Measurements from ENCODE around the gene RNU6-1. TPM values are rescaled to one million over a fixed set of nuclear protein-coding genes. Genes with fewer than 3 reads are reported as not detected.

Gene RNU6-1
- total RNA-seq, 1 experiment from 2014 or later: not detected

DNA sequence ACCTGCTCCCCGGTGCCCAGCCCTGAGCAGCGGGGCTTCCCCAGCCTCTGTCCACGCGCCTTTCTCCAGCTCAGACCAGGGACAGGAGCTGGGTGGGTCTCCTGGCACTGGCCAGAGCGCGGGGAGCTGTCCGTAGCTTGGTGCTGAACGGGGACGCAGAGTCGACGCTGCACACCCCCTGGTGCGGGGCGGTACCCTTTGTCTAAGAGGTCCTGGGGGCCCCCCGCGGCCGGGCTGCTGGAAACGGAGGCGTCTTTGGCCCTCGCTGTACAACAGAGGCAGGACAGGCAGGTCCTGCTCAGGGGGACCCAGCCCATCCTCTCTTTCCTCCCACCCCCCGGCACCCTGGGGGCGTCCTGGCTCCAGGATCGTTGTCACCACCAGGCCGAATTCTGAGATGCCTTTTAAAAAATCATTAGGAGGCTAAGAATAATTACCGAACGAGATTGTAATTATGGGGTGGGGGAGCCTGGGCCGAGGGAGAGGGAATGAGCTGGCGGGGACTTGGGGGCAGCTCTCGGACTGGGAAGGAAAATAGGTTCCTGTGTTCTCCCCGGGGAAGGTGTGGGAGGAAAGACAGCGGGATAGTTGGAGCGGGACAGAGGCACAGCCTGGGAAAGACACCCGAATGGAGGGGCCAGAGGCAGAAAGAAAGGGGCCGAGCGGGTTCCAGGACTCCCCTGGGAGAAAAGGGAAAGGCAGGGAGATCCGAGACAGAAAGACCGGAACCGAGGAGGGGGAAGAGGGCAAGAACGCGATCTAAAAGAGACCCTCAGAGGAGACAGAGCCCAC is 18.7 kb downstream of the RNU6-1 start (continued):
- TF ChIP-seq NFATC4 (CRISPR knock-in tag; IDR thresholded peaks at IDR 0.05) (no peak), EMX1 (CRISPR knock-in tag; IDR thresholded peaks at IDR 0.05) (no peak), KAT7 (CRISPR knock-in tag; IDR thresholded peaks at IDR 0.05; ENCODE audit: borderline replicate concordance) (peak; percentile 53; the same call in 1 of the 2 replicates), ZNF396 (CRISPR knock-in tag; IDR thresholded peaks at IDR 0.05; ENCODE audit: borderline replicate concordance) (no peak), OVOL2 (CRISPR knock-in tag; IDR thresholded peaks at IDR 0.05; ENCODE audit: borderline replicate concordance) (no peak), TEAD4 (CRISPR knock-in tag; IDR thresholded peaks at IDR 0.05) (peak; percentile 86), MLX (CRISPR knock-in tag; IDR thresholded peaks at IDR 0.05) (no peak), NR1H2 (CRISPR knock-in tag; IDR thresholded peaks at IDR 0.05) (no peak), ARID4B (CRISPR knock-in tag; IDR thresholded peaks at IDR 0.05; ENCODE audit: borderline replicate concordance) (peak; percentile 83; the same call in 1 of the 2 replicates), CTCF (IDR thresholded peaks at IDR 0.05) (no peak), JUN (CRISPR knock-in tag; IDR thresholded peaks at IDR 0.05) (peak; percentile 88), CBFB (CRISPR knock-in tag; IDR thresholded peaks at IDR 0.05; ENCODE audit: low read depth) (no peak), ELF4 (CRISPR knock-in tag; IDR thresholded peaks at IDR 0.05; ENCODE audit: low read depth) (no peak), ESRRA (CRISPR knock-in tag; IDR thresholded peaks at IDR 0.05; ENCODE audit: borderline replicate concordance) (no peak), ATF6 (CRISPR knock-in tag; IDR thresholded peaks at IDR 0.05) (no peak), NR2C2 (CRISPR knock-in tag; IDR thresholded peaks at IDR 0.05) (no peak), HMGA2 (CRISPR knock-in tag; IDR thresholded peaks at IDR 0.05) (no peak), TEAD1 (CRISPR knock-in tag; IDR thresholded peaks at IDR 0.05) (peak; percentile 88)
- TF ChIP-seq, protein P1, sequence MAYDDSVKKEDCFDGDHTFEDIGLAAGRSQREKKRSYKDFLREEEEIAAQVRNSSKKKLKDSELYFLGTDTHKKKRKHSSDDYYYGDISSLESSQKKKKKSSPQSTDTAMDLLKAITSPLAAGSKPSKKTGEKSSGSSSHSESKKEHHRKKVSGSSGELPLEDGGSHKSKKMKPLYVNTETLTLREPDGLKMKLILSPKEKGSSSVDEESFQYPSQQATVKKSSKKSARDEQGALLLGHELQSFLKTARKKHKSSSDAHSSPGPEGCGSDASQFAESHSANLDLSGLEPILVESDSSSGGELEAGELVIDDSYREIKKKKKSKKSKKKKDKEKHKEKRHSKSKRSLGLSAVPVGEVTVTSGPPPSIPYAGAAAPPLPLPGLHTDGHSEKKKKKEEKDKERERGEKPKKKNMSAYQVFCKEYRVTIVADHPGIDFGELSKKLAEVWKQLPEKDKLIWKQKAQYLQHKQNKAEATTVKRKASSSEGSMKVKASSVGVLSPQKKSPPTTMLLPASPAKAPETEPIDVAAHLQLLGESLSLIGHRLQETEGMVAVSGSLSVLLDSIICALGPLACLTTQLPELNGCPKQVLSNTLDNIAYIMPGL (CRISPR knock-in tag; IDR thresholded peaks at IDR 0.05): no peak
- TF ChIP-seq, protein P2, sequence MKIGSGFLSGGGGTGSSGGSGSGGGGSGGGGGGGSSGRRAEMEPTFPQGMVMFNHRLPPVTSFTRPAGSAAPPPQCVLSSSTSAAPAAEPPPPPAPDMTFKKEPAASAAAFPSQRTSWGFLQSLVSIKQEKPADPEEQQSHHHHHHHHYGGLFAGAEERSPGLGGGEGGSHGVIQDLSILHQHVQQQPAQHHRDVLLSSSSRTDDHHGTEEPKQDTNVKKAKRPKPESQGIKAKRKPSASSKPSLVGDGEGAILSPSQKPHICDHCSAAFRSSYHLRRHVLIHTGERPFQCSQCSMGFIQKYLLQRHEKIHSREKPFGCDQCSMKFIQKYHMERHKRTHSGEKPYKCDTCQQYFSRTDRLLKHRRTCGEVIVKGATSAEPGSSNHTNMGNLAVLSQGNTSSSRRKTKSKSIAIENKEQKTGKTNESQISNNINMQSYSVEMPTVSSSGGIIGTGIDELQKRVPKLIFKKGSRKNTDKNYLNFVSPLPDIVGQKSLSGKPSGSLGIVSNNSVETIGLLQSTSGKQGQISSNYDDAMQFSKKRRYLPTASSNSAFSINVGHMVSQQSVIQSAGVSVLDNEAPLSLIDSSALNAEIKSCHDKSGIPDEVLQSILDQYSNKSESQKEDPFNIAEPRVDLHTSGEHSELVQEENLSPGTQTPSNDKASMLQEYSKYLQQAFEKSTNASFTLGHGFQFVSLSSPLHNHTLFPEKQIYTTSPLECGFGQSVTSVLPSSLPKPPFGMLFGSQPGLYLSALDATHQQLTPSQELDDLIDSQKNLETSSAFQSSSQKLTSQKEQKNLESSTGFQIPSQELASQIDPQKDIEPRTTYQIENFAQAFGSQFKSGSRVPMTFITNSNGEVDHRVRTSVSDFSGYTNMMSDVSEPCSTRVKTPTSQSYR (CRISPR knock-in tag; IDR thresholded peaks at IDR 0.05): peak; percentile 39; the same call in 1 of the 2 replicates
- TF ChIP-seq, protein P3, sequence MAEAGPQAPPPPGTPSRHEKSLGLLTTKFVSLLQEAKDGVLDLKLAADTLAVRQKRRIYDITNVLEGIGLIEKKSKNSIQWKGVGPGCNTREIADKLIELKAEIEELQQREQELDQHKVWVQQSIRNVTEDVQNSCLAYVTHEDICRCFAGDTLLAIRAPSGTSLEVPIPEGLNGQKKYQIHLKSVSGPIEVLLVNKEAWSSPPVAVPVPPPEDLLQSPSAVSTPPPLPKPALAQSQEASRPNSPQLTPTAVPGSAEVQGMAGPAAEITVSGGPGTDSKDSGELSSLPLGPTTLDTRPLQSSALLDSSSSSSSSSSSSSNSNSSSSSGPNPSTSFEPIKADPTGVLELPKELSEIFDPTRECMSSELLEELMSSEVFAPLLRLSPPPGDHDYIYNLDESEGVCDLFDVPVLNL (CRISPR knock-in tag; IDR thresholded peaks at IDR 0.05; ENCODE audit: borderline replicate concordance, low read depth): no peak
- TF ChIP-seq, protein P4, sequence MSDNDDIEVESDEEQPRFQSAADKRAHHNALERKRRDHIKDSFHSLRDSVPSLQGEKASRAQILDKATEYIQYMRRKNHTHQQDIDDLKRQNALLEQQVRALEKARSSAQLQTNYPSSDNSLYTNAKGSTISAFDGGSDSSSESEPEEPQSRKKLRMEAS (CRISPR knock-in tag; IDR thresholded peaks at IDR 0.05): peak; percentile 31; the same call in 1 of the 2 replicates
